Suprapubic skin (tissue), 4 donors: ENCODE measurements around the gene PHLDB3. TPM values are rescaled to one million over a fixed set of nuclear protein-coding genes. Genes with fewer than 3 reads are reported as not detected.

Experiments
- DNase-seq, 2 donors: peaks; one replicate each; pipeline ENCODE4 v3.0.0-alpha.2; 2019; ENCODE audit warnings: low spot score in 2 of 2
- H3K27ac ChIP-seq: fragments of 200-600 bp; sonication (generic); one replicate; pipeline ENCODE4 v1.5.1; 2019
- H3K27me3 ChIP-seq: fragments of 200-600 bp; sonication (generic); one replicate; pipeline ENCODE4 v1.5.1; 2019
- H3K36me3 ChIP-seq: fragments of 200-600 bp; sonication (generic); one replicate; pipeline ENCODE4 v1.5.1; 2019
- H3K4me1 ChIP-seq: fragments of 200-600 bp; sonication (generic); one replicate; pipeline ENCODE4 v1.5.1; 2019
- H3K4me3 ChIP-seq: fragments of 200-600 bp; sonication (generic); one replicate; pipeline ENCODE4 v1.5.1; 2019; ENCODE audit warnings: mild to moderate bottlenecking
- H3K9me3 ChIP-seq: fragments of 200-600 bp; sonication (generic); one replicate; pipeline ENCODE4 v1.5.1; 2019
- EP300 ChIP-seq: sonication (generic); formaldehyde crosslinking; IDR thresholded peaks from one replicate; pipeline ENCODE4 v1.6.1; 2017; ENCODE audit warnings: antibody characterized with exemption
- POLR2A ChIP-seq, 2 donors: fragments of 450-650 bp; IDR thresholded peaks; one replicate each; pipeline ENCODE4 v1.6.1; 2017; ENCODE audit warnings: antibody characterized with exemption in 2 of 2, mild to moderate bottlenecking in 2 of 2, moderate library complexity in 2 of 2
- POLR2AphosphoS5 ChIP-seq, 3 donors: sonication (generic); formaldehyde crosslinking; IDR thresholded peaks; one replicate each; pipeline ENCODE4 v1.6.1; 2017; ENCODE audit warnings: antibody characterized with exemption in 3 of 3
- WGBS: methylation state at CpG from one replicate; pipeline ENCODE4 v1.1.5; 2018; 5-methylcytosine and 5-hydroxymethylcytosine counted together
- total RNA-seq, 4 donors: library from RNA; depleted of rRNA; stranded (reverse); fragments of >200 nt; gene quantifications; one replicate each; pipeline ENCODE4 v1.1.0, GENCODE V29; 2016
- TF ChIP-seq, protein P1 (sequence below), 2 donors: fragments of 200-600 bp in 1 of 2; fragments of 450-650 bp in 1 of 2; sonication (generic) in 1 of 2; IDR thresholded peaks; one replicate each; pipeline ENCODE4 v1.5.1; 2016 to 2019; ENCODE audit warnings: antibody characterized with exemption in 2 of 2, mild to moderate bottlenecking in 1 of 2, moderate library complexity in 1 of 2

Gene PHLDB3
- total RNA-seq, 4 donors from 2014 or later: 63.2 to 110 (median 72.2) TPM

DNA sequence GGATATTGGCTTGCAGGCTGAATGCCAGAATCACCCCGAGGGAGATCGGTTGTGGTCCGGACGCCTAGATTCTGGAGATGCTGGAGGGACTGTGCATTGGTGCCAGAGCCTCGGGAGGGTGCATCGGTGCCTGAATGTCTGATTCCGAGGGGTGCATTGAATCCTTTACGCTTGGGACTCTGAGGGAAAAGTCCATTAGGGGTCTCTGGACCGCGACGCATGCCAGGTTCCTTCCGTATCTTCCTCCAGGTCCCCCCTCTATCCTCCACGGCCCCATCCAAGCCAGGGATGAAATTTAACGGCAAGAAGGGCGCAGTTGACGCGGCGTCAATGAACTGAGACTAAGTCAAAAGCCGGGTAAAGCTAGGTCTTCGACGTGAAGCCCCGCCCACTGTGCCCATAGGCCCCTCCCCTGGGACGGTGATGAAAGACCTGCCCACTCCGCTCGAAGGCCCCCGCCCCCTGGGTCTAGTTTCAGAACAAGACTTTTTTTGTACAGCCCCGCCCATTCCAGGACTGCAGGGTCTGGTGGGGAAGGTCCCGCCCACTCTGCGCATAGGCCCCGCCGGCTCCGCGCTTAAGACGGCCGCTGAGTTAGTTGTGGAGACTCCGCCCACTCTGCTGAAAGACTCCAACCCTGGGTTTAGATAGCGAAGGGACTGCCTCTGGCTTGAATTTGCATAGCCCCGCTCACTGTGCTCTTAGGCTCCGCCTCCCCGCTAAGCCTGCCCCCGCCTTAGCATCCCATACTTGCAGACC, 29.2 kb upstream of the PHLDB3 start:
- Histone ChIP-seq H3K27me3 (no peaks in the 10 kb centered on the region), H3K4me1 (peaks cover 33% of the 10 kb centered on the region), H3K9me3 (no peaks in the 10 kb centered on the region), H3K4me3 (peak overlapping the region; percentile 74), H3K36me3 (peaks cover 15% of the 10 kb centered on the region), H3K27ac (peak overlapping the region; percentile 75)
- 1% methylated on average over 18 of the region's 41 CpGs for WGBS
- DNase-seq: peak; percentile 99 to 100
- peak; percentile 17 for TF ChIP-seq EP300
- TF ChIP-seq POLR2AphosphoS5 (IDR thresholded peaks at IDR 0.05): no peak

DNA sequence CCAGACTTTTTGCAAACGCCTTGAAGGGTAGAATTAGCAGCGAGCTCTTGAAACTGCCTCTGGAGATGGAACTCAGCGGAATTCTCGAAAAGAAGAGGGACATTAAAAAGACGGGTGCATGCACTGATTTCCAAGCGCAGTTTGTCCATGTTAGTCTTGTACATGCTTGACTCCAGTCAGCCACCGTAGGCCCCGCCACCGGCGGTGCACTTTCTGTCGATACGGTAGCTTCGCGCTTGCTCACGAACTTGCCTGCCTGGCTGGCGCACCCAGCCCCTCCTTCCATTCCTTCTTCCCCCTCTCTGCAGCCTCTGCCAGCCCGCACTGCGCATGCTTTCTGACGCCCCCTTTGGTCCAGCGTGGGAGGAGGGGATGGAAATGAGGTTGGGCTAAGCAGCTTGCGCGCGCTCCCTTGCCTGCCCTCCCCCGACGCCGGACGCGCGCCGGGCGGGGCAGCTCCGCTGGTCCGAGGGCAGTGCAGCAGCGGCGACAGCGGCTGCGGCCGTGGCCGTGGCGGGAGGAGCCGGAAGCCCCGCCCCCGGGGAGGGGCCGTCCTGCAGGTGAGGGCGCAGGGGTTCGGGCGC, 28.5 kb upstream of the PHLDB3 start, which contains the start of gene ZNF575:
Gene ZNF575, plus strand, starts transcription at position 227 of the 584 bp plus-strand sequence. CDS start 1,235 bp downstream, outside the sequence.
- Histone ChIP-seq H3K36me3 (peaks cover 9% of the 10 kb centered on the region), H3K27ac (peak within 1 kb of the TSS; percentile 75), H3K4me1 (peaks cover 40% of the 10 kb centered on the region), H3K9me3 (no peaks in the 10 kb centered on the region), H3K4me3 (peak within 1 kb of the TSS; percentile 74), H3K27me3 (no peaks in the 10 kb centered on the region)
- peak; percentile 90 to 93 for DNase-seq
- peak in 1 of 3 donors; percentile 56 for TF ChIP-seq POLR2AphosphoS5 (IDR thresholded peaks at IDR 0.05)
- TF ChIP-seq, protein P1, sequence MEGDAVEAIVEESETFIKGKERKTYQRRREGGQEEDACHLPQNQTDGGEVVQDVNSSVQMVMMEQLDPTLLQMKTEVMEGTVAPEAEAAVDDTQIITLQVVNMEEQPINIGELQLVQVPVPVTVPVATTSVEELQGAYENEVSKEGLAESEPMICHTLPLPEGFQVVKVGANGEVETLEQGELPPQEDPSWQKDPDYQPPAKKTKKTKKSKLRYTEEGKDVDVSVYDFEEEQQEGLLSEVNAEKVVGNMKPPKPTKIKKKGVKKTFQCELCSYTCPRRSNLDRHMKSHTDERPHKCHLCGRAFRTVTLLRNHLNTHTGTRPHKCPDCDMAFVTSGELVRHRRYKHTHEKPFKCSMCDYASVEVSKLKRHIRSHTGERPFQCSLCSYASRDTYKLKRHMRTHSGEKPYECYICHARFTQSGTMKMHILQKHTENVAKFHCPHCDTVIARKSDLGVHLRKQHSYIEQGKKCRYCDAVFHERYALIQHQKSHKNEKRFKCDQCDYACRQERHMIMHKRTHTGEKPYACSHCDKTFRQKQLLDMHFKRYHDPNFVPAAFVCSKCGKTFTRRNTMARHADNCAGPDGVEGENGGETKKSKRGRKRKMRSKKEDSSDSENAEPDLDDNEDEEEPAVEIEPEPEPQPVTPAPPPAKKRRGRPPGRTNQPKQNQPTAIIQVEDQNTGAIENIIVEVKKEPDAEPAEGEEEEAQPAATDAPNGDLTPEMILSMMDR (IDR thresholded peaks at IDR 0.05): no peak
- TF ChIP-seq POLR2A (IDR thresholded peaks at IDR 0.05): no peak
- no peak for TF ChIP-seq EP300
- 0% methylated on average over 12 of the region's 47 CpGs for WGBS

DNA sequence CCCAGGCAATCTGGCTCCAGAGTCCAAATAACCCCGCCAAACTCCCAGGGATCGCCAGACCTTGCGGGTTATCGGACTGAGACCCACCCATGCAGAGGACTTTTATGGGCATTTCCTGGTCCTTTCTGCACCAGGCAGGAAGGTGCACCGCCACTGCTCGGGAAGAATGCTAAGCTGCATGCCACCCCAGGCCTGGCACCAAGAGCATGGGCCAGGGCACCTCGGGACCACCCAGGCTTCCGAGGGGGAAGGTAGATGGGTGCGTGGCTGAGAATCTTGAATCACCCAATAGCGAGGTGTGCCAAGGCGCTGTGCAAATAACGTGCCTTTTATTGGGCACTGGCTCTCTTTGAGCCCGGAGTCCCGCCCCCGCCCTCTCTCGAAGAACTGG, 28.0 kb upstream of the PHLDB3 start:
- Histone ChIP-seq H3K9me3 (no peaks in the 10 kb centered on the region), H3K36me3 (peaks cover 4% of the 10 kb centered on the region), H3K27me3 (no peaks in the 10 kb centered on the region), H3K4me3 (peak overlapping the region; percentile 74), H3K27ac (peak overlapping the region; percentile 75), H3K4me1 (peaks cover 44% of the 10 kb centered on the region)
- 1% methylated on average over 12 of the region's 16 CpGs for WGBS
- TF ChIP-seq, protein P1 (IDR thresholded peaks at IDR 0.05): no peak
- TF ChIP-seq POLR2AphosphoS5 (IDR thresholded peaks at IDR 0.05): peak in 1 of 3 donors; percentile 12
- DNase-seq: peak in 1 of 2 donors; percentile 82

DNA sequence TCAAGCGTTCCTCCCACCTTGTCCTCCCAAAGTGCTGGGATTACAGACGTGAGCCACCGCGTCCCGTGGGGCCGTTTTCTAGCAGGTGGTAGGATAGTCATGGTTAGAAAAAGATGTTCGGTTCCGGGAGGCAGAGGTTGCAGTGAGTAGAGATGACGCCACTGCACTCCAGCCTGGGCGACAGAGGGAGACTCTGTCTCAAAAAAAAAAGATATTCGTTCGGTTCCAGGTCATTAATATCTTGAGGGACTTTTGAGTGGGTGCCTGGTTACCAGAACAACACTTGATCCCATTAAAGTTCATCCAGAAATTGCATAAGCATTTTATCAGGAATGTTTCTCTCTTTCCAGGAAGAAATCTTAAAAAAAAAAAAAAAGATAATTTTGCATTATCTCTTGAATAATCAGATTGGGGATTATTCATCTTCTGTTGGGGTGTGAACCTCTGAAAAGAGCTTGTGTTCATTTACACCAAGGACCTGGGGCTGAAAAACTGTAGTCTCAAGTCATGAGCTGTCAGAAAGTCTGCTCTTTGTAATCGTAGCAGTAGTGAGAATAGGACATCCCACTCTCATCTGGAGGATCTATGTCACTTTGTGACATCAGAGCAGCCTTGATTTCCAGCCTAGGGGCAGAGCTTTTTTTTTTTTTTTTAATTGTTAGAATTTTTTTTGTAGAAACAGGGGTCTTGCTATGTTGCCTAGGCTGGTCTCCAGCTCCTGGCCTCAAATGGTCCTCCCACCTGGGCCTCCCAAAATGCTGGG, 23.5 kb upstream of the PHLDB3 start:
- Histone ChIP-seq H3K4me1 (peaks cover 63% of the 10 kb centered on the region), H3K36me3 (no peaks in the 10 kb centered on the region), H3K4me3 (peak overlapping the region; percentile 80), H3K9me3 (no peaks in the 10 kb centered on the region), H3K27ac (peak overlapping the region; percentile 83), H3K27me3 (no peaks in the 10 kb centered on the region)
- WGBS: 21% methylated on average over 13 of the region's 13 CpGs
- TF ChIP-seq POLR2A (IDR thresholded peaks at IDR 0.05) (no peak), EP300 (no peak), POLR2AphosphoS5 (IDR thresholded peaks at IDR 0.05) (no peak)
- TF ChIP-seq, protein P1 (IDR thresholded peaks at IDR 0.05): no peak
- peak in 1 of 2 donors; percentile 80 for DNase-seq

DNA sequence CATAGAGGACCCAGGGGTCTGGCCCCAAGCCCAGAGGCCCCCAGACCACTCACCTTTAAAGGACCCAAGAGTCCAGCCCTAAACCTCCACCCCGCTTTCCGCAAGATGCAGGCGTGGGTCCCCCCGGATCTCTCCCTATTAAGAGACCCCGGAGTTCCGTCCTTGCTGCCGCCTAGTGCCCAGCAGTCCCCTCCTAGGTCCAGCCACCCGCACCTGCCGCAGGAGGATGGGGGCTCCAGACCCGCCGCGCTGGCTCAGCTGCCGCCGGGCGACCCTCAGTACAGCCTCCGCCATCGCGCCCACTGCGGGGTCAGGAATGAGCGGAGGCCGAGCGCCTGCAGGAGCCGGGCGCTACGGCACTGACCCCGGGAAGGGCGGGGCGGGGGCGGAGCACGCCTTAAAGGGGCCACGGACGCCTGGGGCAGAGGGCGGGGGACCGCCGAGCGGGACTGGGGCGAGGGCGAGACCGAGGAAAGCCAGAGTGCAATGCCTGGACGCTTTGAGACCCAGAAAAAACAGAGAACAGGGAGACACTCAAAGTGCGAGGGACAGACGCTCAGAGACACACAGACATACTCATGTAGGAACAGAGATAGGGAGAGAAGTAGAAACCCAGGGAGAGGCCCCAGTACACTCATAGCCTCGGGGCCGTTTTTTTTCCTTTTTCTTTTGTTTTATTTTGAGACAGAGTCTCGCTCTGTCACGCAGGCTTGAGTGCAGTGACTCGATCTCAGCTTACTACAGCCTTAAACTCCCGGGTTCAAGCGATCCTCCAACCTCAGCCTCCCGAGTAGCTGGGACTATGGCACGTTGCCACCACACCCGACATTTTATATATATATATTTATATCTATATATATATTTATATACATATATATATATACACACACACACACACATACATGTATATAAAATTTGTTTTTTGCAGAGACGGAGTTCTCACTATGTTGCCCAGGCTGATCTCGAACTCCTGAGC, 22.6 kb upstream of the PHLDB3 start, which contains the start of gene ETHE1:
Gene ETHE1, minus strand, starts transcription at position 318 of the 976 bp plus-strand sequence. Its CDS starts 24 bp downstream, at position 294.
- TF ChIP-seq EP300 (no peak), POLR2AphosphoS5 (IDR thresholded peaks at IDR 0.05) (peak in 1 of 3 donors; percentile 53), POLR2A (IDR thresholded peaks at IDR 0.05) (peak; percentile 33 to 53)
- TF ChIP-seq, protein P1 (IDR thresholded peaks at IDR 0.05): no peak
- H3K4me3 ChIP-seq: peak within 1 kb of the TSS; percentile 80
- peaks cover 59% of the 10 kb centered on the region for H3K4me1 ChIP-seq
- peak within 1 kb of the TSS; percentile 83 for H3K27ac ChIP-seq
- peak; percentile 88 to 91 for DNase-seq
- 6% methylated on average over 24 of the region's 54 CpGs for WGBS
- no peaks in the 10 kb centered on the region for H3K9me3 ChIP-seq
- H3K27me3 ChIP-seq: no peaks in the 10 kb centered on the region
- H3K36me3 ChIP-seq: no peaks in the 10 kb centered on the region
